Measurements from ENCODE around the gene CLDN10. TPM values are rescaled to one million over a fixed set of nuclear protein-coding genes. Genes with fewer than 3 reads are reported as not detected.

Gene CLDN10
- total and polyA plus RNA-seq, 2 donors (not counting 3 experiments of a cell fraction or from before 2014, with no cell fraction given), result 0.49 to 0.69 TPM

GRCh38 chr13:95601216-95601615 is 48.7 kb downstream of the CLDN10 start:
- no peaks in the 10 kb centered on the region for H3K9me3 ChIP-seq (replicated peaks; ENCODE audit: control insufficient read depth, insufficient read depth, low read length)
- POLR2A ChIA-PET, result no interaction called here
- DNase-seq (ENCODE audit: low read depth, low spot score), result peak; percentile 55
- intact Hi-C loops (cut with micrococcal nuclease), result loop anchor here (5.0 kb wide), 1 partner anchor 64 kb away; no protein-coding TSS in a partner anchor
- peak overlapping the region; percentile 44 for H3K27ac ChIP-seq (ENCODE audit: insufficient read depth, low read depth, low read length)
- H2AFZ ChIP-seq (ENCODE audit: low read depth, low read length), result no peak overlapping the region
- BruUV-seq (replicated peaks), result no TSS peak
- H3K36me3 ChIP-seq (ENCODE audit: control insufficient read depth in 2 of 2, extremely low read depth in 1 of 2, insufficient read depth in 2 of 2, low read length in 2 of 2), result peaks cover 6 to 7% of the 10 kb centered on the region in 2 experiments
- no peaks in the 10 kb centered on the region for H3K79me2 ChIP-seq (ENCODE audit: control insufficient read depth, insufficient read depth, low read length)
- H3K27me3 ChIP-seq (ENCODE audit: control insufficient read depth in 2 of 2, insufficient read depth in 2 of 2, low read length in 2 of 2), result no peaks in the 10 kb centered on the region
- no peak overlapping the region for H3K4me3 ChIP-seq (replicated peaks in 1 of 3; ENCODE audit: insufficient read depth in 1 of 3, low read depth in 1 of 3, low read length in 3 of 3)
- no peaks in the 10 kb centered on the region for H3K9me1 ChIP-seq (replicated peaks; ENCODE audit: control insufficient read depth, extremely low read depth, insufficient read depth, low read length)
- peak; percentile 83 for FAIRE-seq
- H3K9ac ChIP-seq (replicated peaks; ENCODE audit: extremely low read depth, insufficient read depth, low read length), result no peak overlapping the region
- CTCF ChIA-PET, result no interaction called here
- TF ChIP-seq FOS (IDR thresholded peaks at IDR 0.05; ENCODE audit: borderline replicate concordance, insufficient read depth, low read length), result no peak
- no peak for TF ChIP-seq JUN (IDR thresholded peaks at IDR 0.05; ENCODE audit: borderline replicate concordance, insufficient read depth, insufficient read length, low read depth)
- TF ChIP-seq GATA2 (IDR thresholded peaks at IDR 0.05; ENCODE audit: insufficient read depth, insufficient read length, low read depth, low read length), result no peak
- no peak for TF ChIP-seq POLR2AphosphoS5 (IDR thresholded peaks at IDR 0.05; ENCODE audit: insufficient read depth, low read depth, low read length)
- no peak for TF ChIP-seq EZH2 (IDR thresholded peaks at IDR 0.05; ENCODE audit: borderline replicate concordance, low read depth, low read length, severe bottlenecking)
- TF ChIP-seq MYC (IDR thresholded peaks at IDR 0.05; ENCODE audit: low read depth, low read length), result no peak
- no peak for TF ChIP-seq MAX (IDR thresholded peaks at IDR 0.05; ENCODE audit: insufficient read depth, insufficient read length)
- TF ChIP-seq CTCF (IDR thresholded peaks at IDR 0.05; ENCODE audit: extremely low read depth in 1 of 2, insufficient read depth in 1 of 2, low read depth in 1 of 2, low read length in 2 of 2), result no peak
- TF ChIP-seq POLR2A (IDR thresholded peaks at IDR 0.05; ENCODE audit: low read depth, low read length), result no peak
- no peak overlapping the region for H3K4me2 ChIP-seq (ENCODE audit: insufficient read depth, low read length)
- no peaks in the 10 kb centered on the region for H4K20me1 ChIP-seq (replicated peaks; ENCODE audit: control insufficient read depth, extremely low read depth, insufficient read depth, low read length)
- peaks cover 22% of the 10 kb centered on the region for H3K4me1 ChIP-seq (ENCODE audit: control insufficient read depth, extremely low read depth, insufficient read depth, low read length)
- dilution Hi-C loops (cut with MboI; ENCODE audit: extremely low pct_ligation_motif_present, low sequenced_read_pairs), result no loop called here

All from endothelial cell of umbilical vein (primary cell).